Thoracic aorta (tissue), 2 donors: ENCODE data around the gene RPAIN. TPM values are rescaled to one million over a fixed set of nuclear protein-coding genes. Genes with fewer than 3 reads are reported as not detected.

Experiments
- ATAC-seq: fragments of 150-250 bp; one replicate; pipeline ENCODE4 v1.8.0; 2017; ENCODE audit warnings: low read depth; ENCODE audit not compliant: insufficient number of reproducible peaks, low FRiP score
- DNase-seq: peaks from one replicate; pipeline ENCODE4 v3.0.0-alpha.2; 2020; ENCODE audit warnings: low spot score
- H3K27ac ChIP-seq, 2 donors: fragments of 200-600 bp; sonication (generic); 1 replicate in 1 of 2; 2 replicates in 1 of 2; pipeline ENCODE4 v1.5.1; 2016; ENCODE audit warnings: mild to moderate bottlenecking in 2 of 2, moderate library complexity in 2 of 2
- H3K27me3 ChIP-seq: fragments of 200-600 bp; sonication (generic); replicated peaks from 2 replicates; pipeline ENCODE4 v1.6.0; 2016; ENCODE audit warnings: mild to moderate bottlenecking; ENCODE audit not compliant: insufficient read depth
- H3K36me3 ChIP-seq: fragments of 200-600 bp; sonication (generic); one replicate; pipeline ENCODE4 v1.5.1; 2016
- H3K4me1 ChIP-seq, 2 donors: fragments of 200-600 bp; sonication (generic); 1 replicate in 1 of 2; 2 replicates in 1 of 2; pipeline versions ENCODE4 v1.5.1 to v1.6.0; 2016; ENCODE audit warnings: low read depth in 2 of 2, mild to moderate bottlenecking in 1 of 2; ENCODE audit not compliant: control insufficient read depth in 1 of 2
- H3K4me3 ChIP-seq: fragments of 200-600 bp; sonication (generic); 2 replicates; pipeline ENCODE4 v1.5.1; 2016; ENCODE audit warnings: mild to moderate bottlenecking
- H3K9me3 ChIP-seq: fragments of 200-600 bp; sonication (generic); 2 replicates; pipeline ENCODE4 v1.5.1; 2016
- total RNA-seq, 2 donors: library from RNA; depleted of rRNA; stranded (reverse); fragments of >200 nt; gene quantifications; one replicate each; pipeline versions ENCODE4 v1.1.0 to v1.2.3, GENCODE V29; 2016
- TF ChIP-seq, protein P1 (sequence below): fragments of 200-600 bp; sonication (generic); IDR thresholded peaks from one replicate; pipeline ENCODE4 v1.5.1; 2019; ENCODE audit warnings: antibody characterized with exemption

The RPAIN gene
- total RNA-seq, 2 donors from 2014 or later: 33.1 to 44.5 TPM

DNA sequence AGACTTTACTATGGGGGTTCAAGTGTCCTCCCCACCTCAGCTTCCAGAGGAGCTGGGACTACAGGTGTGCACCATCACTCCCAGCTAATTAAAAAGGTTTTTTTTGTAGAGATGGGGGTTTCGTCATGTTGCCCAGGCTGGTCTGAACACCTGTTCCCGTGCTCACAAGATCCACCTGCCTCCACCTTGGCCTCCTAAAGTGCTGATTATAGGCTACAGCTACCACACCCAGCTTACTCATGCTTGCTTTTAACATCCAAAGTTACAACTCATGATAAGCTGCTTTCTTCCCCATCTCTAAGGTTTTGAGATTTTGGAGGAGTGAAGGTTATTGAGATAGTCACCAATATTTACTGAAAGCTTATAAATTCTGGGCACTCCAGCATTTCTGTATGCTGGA lies 3.1 kb upstream of the RPAIN start:
- Histone ChIP-seq H3K4me3 (no peak overlapping the region), H3K27me3 (no peaks in the 10 kb centered on the region), H3K27ac (no peak overlapping the region), H3K9me3 (no peaks in the 10 kb centered on the region), H3K36me3 (peaks cover 12% of the 10 kb centered on the region), H3K4me1 (peaks cover 16 to 51% of the 10 kb centered on the region in 2 donors)
- DNase-seq (no peak), ATAC-seq (no peak)
- TF ChIP-seq, protein P1, sequence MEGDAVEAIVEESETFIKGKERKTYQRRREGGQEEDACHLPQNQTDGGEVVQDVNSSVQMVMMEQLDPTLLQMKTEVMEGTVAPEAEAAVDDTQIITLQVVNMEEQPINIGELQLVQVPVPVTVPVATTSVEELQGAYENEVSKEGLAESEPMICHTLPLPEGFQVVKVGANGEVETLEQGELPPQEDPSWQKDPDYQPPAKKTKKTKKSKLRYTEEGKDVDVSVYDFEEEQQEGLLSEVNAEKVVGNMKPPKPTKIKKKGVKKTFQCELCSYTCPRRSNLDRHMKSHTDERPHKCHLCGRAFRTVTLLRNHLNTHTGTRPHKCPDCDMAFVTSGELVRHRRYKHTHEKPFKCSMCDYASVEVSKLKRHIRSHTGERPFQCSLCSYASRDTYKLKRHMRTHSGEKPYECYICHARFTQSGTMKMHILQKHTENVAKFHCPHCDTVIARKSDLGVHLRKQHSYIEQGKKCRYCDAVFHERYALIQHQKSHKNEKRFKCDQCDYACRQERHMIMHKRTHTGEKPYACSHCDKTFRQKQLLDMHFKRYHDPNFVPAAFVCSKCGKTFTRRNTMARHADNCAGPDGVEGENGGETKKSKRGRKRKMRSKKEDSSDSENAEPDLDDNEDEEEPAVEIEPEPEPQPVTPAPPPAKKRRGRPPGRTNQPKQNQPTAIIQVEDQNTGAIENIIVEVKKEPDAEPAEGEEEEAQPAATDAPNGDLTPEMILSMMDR: no peak

DNA sequence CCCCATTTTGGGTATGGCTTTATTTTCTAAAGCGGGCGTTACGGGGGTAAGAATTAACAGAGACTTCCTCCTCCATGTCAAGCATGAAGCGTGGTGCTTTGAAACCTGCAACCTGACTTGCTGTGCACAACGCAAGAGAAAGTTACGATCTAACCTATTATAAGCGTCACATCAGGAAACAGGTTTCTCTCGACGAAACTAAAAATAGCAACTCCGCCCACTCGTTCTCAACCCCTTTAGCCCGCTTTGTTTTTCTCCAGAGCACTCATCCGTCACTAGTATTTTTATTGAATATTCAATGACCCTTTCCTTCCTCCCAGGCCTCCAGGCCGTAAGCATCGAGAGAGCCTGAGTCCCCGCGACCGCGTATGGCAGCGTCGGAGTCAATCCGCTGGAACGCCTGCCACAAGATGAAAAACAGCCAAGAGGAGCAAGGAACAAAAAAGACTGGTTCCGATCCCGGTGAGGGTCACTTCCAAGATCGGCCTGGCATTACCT lies 1.1 kb upstream of the RPAIN start:
- TF ChIP-seq, protein P1: no peak
- Histone ChIP-seq H3K27me3 (no peaks in the 10 kb centered on the region), H3K4me3 (peak overlapping the region; percentile 87), H3K4me1 (peaks cover 16 to 42% of the 10 kb centered on the region in 2 donors), H3K9me3 (no peaks in the 10 kb centered on the region), H3K36me3 (peaks cover 4% of the 10 kb centered on the region), H3K27ac (peak overlapping the region; percentile 72 to 85)
- peak; percentile 13 for ATAC-seq
- no peak for DNase-seq

DNA sequence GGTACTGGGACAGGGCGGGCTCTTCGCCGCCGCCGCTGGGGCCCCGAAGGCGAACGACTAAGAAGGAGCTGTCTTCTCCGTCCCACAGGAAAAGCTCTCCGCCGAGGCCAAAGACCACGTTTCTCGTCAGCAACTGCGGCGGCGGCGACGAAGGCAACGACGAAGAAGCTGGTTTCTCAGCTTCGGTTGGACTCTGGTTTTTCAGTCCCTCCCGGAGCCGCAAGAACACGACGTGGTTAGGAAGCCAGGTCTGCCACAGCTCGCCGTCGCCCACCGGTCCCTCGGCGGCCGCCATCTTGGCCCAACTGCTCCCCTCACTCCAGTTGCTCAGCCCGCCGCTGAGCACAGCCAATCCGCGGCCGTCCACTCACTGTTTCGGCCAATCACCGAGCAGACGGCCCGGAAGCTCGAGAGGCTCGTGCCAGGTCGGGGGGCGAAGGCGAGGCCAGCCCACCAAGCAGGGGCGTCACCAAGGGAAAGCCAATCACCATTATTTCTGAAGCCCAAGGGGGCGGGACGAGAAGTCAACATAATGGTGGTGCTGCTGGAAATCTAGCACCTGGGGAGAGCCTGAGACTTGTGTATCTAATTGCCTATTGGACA lies 525 bp upstream of the RPAIN start, which contains the start of gene NUP88:
TSS of gene NUP88 (minus strand) at position 307 of the 603 bp plus-strand sequence. CDS start at position 295, 12 bp downstream.
- peak within 1 kb of the TSS; percentile 72 to 85 for H3K27ac ChIP-seq
- H3K4me3 ChIP-seq: peak within 1 kb of the TSS; percentile 87
- peak; percentile 89 for DNase-seq
- H3K36me3 ChIP-seq: peaks cover 7% of the 10 kb centered on the region
- H3K27me3 ChIP-seq: no peaks in the 10 kb centered on the region
- peak; percentile 90 for ATAC-seq
- H3K4me1 ChIP-seq: peaks cover 11 to 36% of the 10 kb centered on the region in 2 donors
- H3K9me3 ChIP-seq: no peaks in the 10 kb centered on the region
- TF ChIP-seq, protein P1: no peak

- H3K4me1 ChIP-seq: peaks cover 8 to 22% of the 10 kb centered on the region in 2 donors
- no peak overlapping the region for H3K4me3 ChIP-seq
- DNase-seq (no peak), ATAC-seq (no peak)
- no peaks in the 10 kb centered on the region for H3K9me3 ChIP-seq
- H3K27ac ChIP-seq: no peak overlapping the region
- peaks cover 23% of the 10 kb centered on the region for H3K36me3 ChIP-seq
- TF ChIP-seq, protein P1: no peak
- H3K27me3 ChIP-seq: no peaks in the 10 kb centered on the region
Observed at GRCh38 chr17:5422505-5422904, 2.5 kb downstream of the RPAIN start.

- DNase-seq: no peak
- Histone ChIP-seq H3K36me3 (peaks cover 39% of the 10 kb centered on the region), H3K27ac (no peak overlapping the region), H3K27me3 (no peaks in the 10 kb centered on the region), H3K4me3 (no peak overlapping the region), H3K9me3 (no peaks in the 10 kb centered on the region), H3K4me1 (peaks cover 0 to 12% of the 10 kb centered on the region in 2 donors)
- no peak for ATAC-seq
- TF ChIP-seq, protein P1: no peak
Observed at GRCh38 chr17:5424909-5425308, 4.9 kb downstream of the RPAIN start.
